ENCODE results near the gene ATP5MC2.

- no peak for TF ChIP-seq SIN3A (IDR thresholded peaks at IDR 0.05; ENCODE audit: low read depth, low read length)
- no peak for TF ChIP-seq POLR2AphosphoS5 (IDR thresholded peaks at IDR 0.05; ENCODE audit: low read length)
- no peak for TF ChIP-seq EP300 (IDR thresholded peaks at IDR 0.05; ENCODE audit: borderline replicate concordance in 1 of 2, control insufficient read depth in 1 of 2, low read depth in 2 of 2, low read length in 2 of 2)
- TF ChIP-seq CTCF (IDR thresholded peaks at IDR 0.05 in 2 of 3, conservative IDR thresholded peaks at IDR 0.05 in 1 of 3; ENCODE audit: control insufficient read depth in 2 of 3, extremely low read depth in 1 of 3, insufficient read depth in 1 of 3, low read depth in 3 of 3, low read length in 3 of 3): no peak
- no peak for TF ChIP-seq BHLHE40 (IDR thresholded peaks at IDR 0.05; ENCODE audit: borderline replicate concordance in 1 of 2, low read depth in 2 of 2, low read length in 1 of 2)
- no peak for TF ChIP-seq ATF7 (IDR thresholded peaks at IDR 0.05; ENCODE audit: low read depth)
- no peak for TF ChIP-seq SREBF2 (IDR thresholded peaks at IDR 0.05; ENCODE audit: low read length)
- TF ChIP-seq YY1 (IDR thresholded peaks at IDR 0.05; ENCODE audit: low read depth, low read length): no peak
- no peak for TF ChIP-seq PKNOX1 (IDR thresholded peaks at IDR 0.05)
- no peak for TF ChIP-seq FOS (IDR thresholded peaks at IDR 0.05; ENCODE audit: borderline replicate concordance, extremely low read depth, insufficient read length)
- no peak for TF ChIP-seq POLR2A (IDR thresholded peaks at IDR 0.05; ENCODE audit: low read depth, low read length)
- no peak for TF ChIP-seq EZH2 (IDR thresholded peaks at IDR 0.05; ENCODE audit: borderline replicate concordance, control insufficient read depth, low read depth, low read length)
- no peak for TF ChIP-seq LARP7 (IDR thresholded peaks at IDR 0.05)
- no peak for TF ChIP-seq SP1 (IDR thresholded peaks at IDR 0.05; ENCODE audit: low read depth, low read length)
These were observed 30.7 kb downstream of the ATP5MC2 start for GRCh38 chr12:53645165-53645564.
